MM.1S (cell line): ENCODE measurements around the gene SELL.
"Not testable (repeated sequence)": the region's sequence is repeated elsewhere in the genome, so short reads cannot be mapped to it uniquely, and the experiment has no call there.

Source experiments
- DNase-seq: peaks from one replicate; pipeline ENCODE4 v3.0.0-alpha.2; 2015
- H2AFZ ChIP-seq: fragments of 300-600 bp; sonication (generic); 2 replicates; pipeline ENCODE4 v1.6.0; 2016; ENCODE audit warnings: antibody characterized with exemption, low read length
- H3F3A ChIP-seq: fragments of 300-600 bp; sonication (generic); 2 replicates; pipeline ENCODE4 v1.6.1; 2016; ENCODE audit warnings: mild to moderate bottlenecking, antibody characterized with exemption, low read length, moderate library complexity, mixed read lengths; ENCODE audit not compliant: insufficient read depth
- H3K27ac ChIP-seq: fragments of 300-600 bp; sonication (generic); 2 replicates; pipeline ENCODE4 v1.5.1; 2016; ENCODE audit warnings: mild to moderate bottlenecking, low read length
- H3K27me3 ChIP-seq: fragments of 300-600 bp; sonication (generic); replicated peaks from 2 replicates; pipeline ENCODE4 v1.6.0; 2016; ENCODE audit warnings: low read length; ENCODE audit not compliant: insufficient read depth
- H3K36me3 ChIP-seq: fragments of 300-600 bp; sonication (generic); replicated peaks from 2 replicates; pipeline ENCODE4 v1.6.1; 2016; ENCODE audit warnings: mild to moderate bottlenecking, low read length, mixed read lengths; ENCODE audit not compliant: insufficient read depth
- H3K4me1 ChIP-seq: fragments of 300-600 bp; sonication (generic); 2 replicates; pipeline ENCODE4 v1.6.1; 2016; ENCODE audit warnings: low read length, mixed read lengths
- H3K4me2 ChIP-seq: fragments of 300-600 bp; sonication (generic); 2 replicates; pipeline ENCODE4 v1.6.0; 2016; ENCODE audit warnings: low read depth, low read length
- H3K4me3 ChIP-seq: fragments of 300-600 bp; sonication (generic); 2 replicates; pipeline ENCODE4 v1.5.1; 2016; ENCODE audit warnings: low read length, mixed read lengths
- H3K79me2 ChIP-seq: fragments of 300-600 bp; sonication (generic); 2 replicates; pipeline ENCODE4 v1.6.1; 2016; ENCODE audit warnings: mixed run types, low read length, mixed read lengths
- H3K9ac ChIP-seq: fragments of 300-600 bp; sonication (generic); 2 replicates; pipeline ENCODE4 v1.6.1; 2016; ENCODE audit warnings: low read length, mixed read lengths
- H3K9me2 ChIP-seq: fragments of 300-600 bp; sonication (generic); replicated peaks from 2 replicates; pipeline ENCODE4 v1.6.1; 2016; ENCODE audit warnings: mild to moderate bottlenecking, low read length, mixed read lengths; ENCODE audit not compliant: insufficient read depth
- H3K9me3 ChIP-seq: fragments of 300-600 bp; sonication (generic); replicated peaks from 2 replicates; pipeline ENCODE4 v1.6.1; 2016; ENCODE audit warnings: mild to moderate bottlenecking, low read length, mixed read lengths; ENCODE audit not compliant: insufficient read depth
- H4K20me1 ChIP-seq: fragments of 300-600 bp; sonication (generic); 2 replicates; pipeline ENCODE4 v1.6.1; 2016; ENCODE audit warnings: mild to moderate bottlenecking, low read length, moderate library complexity, mixed read lengths; ENCODE audit not compliant: insufficient read depth
- EZH2 ChIP-seq: fragments of 300-600 bp; sonication (generic); optimal IDR thresholded peaks from 2 replicates; pipeline ENCODE3; 2017; ENCODE audit warnings: low read depth, mild to moderate bottlenecking, antibody characterized with exemption, low read length, mixed read lengths
- EZH2phosphoT487 ChIP-seq: fragments of 300-600 bp; sonication (generic); IDR thresholded peaks from 2 replicates; pipeline ENCODE4 v1.6.1; 2018; ENCODE audit warnings: antibody characterized with exemption, low read length
- TF ChIP-seq, protein P1 (sequence below): fragments of 300-600 bp; sonication (generic); IDR thresholded peaks from 2 replicates; pipeline ENCODE4 v1.5.1; 2016; ENCODE audit warnings: antibody characterized with exemption, low read length, mixed read lengths

The SELL gene

DNA sequence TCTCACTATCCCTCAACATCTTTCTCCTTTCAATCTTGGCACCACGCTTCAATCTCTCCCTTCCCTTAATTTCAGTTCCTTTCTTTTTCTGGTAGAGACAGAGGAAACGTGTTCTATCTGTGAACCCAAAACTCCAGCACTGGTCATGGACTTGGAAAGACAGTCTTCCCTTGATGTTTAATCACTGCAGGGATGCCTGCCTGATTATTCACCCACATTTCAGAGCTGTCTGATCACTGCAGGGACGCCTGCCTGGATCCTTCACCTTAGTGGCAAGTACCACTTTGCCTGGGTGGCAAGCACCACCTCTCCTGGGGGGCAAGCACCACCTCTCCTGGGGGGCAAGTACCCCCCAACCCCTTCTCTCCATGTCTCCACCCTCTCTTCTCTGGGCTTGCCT, 27.8 kb downstream of the SELL start:
- H3K27ac ChIP-seq = no peak overlapping the region
- H3K4me2 ChIP-seq = no peak overlapping the region
- H3F3A ChIP-seq = no peaks in the 10 kb centered on the region
- H3K9me3 ChIP-seq = no peaks in the 10 kb centered on the region
- no peaks in the 10 kb centered on the region for H3K79me2 ChIP-seq
- TF ChIP-seq, protein P1, sequence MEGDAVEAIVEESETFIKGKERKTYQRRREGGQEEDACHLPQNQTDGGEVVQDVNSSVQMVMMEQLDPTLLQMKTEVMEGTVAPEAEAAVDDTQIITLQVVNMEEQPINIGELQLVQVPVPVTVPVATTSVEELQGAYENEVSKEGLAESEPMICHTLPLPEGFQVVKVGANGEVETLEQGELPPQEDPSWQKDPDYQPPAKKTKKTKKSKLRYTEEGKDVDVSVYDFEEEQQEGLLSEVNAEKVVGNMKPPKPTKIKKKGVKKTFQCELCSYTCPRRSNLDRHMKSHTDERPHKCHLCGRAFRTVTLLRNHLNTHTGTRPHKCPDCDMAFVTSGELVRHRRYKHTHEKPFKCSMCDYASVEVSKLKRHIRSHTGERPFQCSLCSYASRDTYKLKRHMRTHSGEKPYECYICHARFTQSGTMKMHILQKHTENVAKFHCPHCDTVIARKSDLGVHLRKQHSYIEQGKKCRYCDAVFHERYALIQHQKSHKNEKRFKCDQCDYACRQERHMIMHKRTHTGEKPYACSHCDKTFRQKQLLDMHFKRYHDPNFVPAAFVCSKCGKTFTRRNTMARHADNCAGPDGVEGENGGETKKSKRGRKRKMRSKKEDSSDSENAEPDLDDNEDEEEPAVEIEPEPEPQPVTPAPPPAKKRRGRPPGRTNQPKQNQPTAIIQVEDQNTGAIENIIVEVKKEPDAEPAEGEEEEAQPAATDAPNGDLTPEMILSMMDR = no peak
- TF ChIP-seq EZH2phosphoT487 (no peak), EZH2 (no peak)
- no peak overlapping the region for H3K9ac ChIP-seq
- DNase-seq = no peak
- H3K36me3 ChIP-seq = no peaks in the 10 kb centered on the region
- H2AFZ ChIP-seq = no peak overlapping the region
- H3K27me3 ChIP-seq = no peaks in the 10 kb centered on the region
- H3K4me1 ChIP-seq = no peaks in the 10 kb centered on the region
- H4K20me1 ChIP-seq = no peaks in the 10 kb centered on the region
- H3K4me3 ChIP-seq = no peak overlapping the region
- no peaks in the 10 kb centered on the region for H3K9me2 ChIP-seq

GRCh38 chr1:169683168-169683567, 28.3 kb downstream of the SELL start:
- H2AFZ ChIP-seq, DNase-seq, H3K4me2 ChIP-seq, H4K20me1 ChIP-seq, H3K4me3 ChIP-seq, H3K27me3 ChIP-seq, H3K9me2 ChIP-seq, H3K9ac ChIP-seq, H3K27ac ChIP-seq, H3K79me2 ChIP-seq, H3K9me3 ChIP-seq, H3K4me1 ChIP-seq, H3F3A ChIP-seq, H3K36me3 ChIP-seq: not testable (repeated sequence)

DNA sequence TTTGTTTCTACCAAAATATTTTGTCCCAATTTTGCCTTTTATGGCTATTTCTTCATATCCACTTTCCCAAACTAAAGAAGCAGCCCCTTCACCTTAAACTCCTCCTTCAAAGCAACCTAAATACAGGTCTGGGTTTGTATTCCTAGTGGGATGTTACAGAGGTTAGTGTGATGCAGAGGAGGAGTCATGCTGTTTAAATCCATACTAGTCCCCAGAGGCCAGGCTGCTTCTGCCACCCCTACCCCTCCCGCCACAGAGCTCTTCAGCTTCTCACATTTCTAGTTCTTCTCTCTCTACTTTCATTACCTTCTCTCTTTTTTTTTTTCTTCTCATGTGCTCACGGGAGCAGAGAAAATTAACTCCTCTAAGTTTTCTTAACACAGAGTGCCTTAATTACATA, 29.3 kb downstream of the SELL start:
- TF ChIP-seq, protein P1 = no peak
- no peak for TF ChIP-seq EZH2phosphoT487
- no peak for TF ChIP-seq EZH2

DNA sequence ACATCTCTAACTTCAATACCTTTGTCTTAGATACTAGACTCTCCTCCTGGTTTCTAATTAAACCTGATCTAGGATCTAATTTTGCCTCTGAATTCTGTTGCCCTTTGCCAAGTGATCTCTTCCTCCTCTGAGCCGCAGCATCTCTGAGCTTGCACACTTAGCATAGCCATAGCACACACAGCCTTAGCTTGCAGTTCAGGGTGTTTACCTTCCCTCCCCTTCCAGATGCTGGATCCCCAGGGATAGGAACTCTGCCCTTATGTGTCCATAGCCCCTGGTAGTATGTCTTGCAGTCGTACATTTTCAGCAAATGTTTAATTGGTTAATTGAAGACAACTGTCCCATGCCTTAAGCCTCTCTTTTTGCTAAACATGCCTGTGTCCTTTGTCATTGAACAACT, 30.3 kb downstream of the SELL start:
- Histone ChIP-seq H3K4me2 (no peak overlapping the region), H2AFZ (no peak overlapping the region), H3K4me1 (no peaks in the 10 kb centered on the region), H3K27ac (no peak overlapping the region), H3K9me3 (no peaks in the 10 kb centered on the region), H3K79me2 (no peaks in the 10 kb centered on the region), H3K36me3 (no peaks in the 10 kb centered on the region), H3K4me3 (no peak overlapping the region), H3K9ac (no peak overlapping the region), H3F3A (no peaks in the 10 kb centered on the region), H4K20me1 (no peaks in the 10 kb centered on the region), H3K27me3 (no peaks in the 10 kb centered on the region), H3K9me2 (no peaks in the 10 kb centered on the region)
- TF ChIP-seq EZH2 = no peak
- TF ChIP-seq EZH2phosphoT487 = no peak
- TF ChIP-seq, protein P1 = no peak
- DNase-seq = no peak

More for the DNA sequence above, 29.3 kb downstream of the SELL start:
- no peaks in the 10 kb centered on the region for H3K4me1 ChIP-seq
- H3K4me3 ChIP-seq = no peak overlapping the region
- H4K20me1 ChIP-seq = no peaks in the 10 kb centered on the region
- no peaks in the 10 kb centered on the region for H3K36me3 ChIP-seq
- H3K79me2 ChIP-seq = no peaks in the 10 kb centered on the region
- H3F3A ChIP-seq = no peaks in the 10 kb centered on the region
- H3K9ac ChIP-seq = no peak overlapping the region
- H2AFZ ChIP-seq = no peak overlapping the region
- no peak for DNase-seq
- no peaks in the 10 kb centered on the region for H3K9me3 ChIP-seq
- no peaks in the 10 kb centered on the region for H3K27me3 ChIP-seq
- H3K4me2 ChIP-seq = no peak overlapping the region
- H3K9me2 ChIP-seq = no peaks in the 10 kb centered on the region
- H3K27ac ChIP-seq = no peak overlapping the region
